SK-N-SH (cell line): ENCODE data around the gene TUBD1.

Experiments used
- CHD2 ChIP-seq: fragments of 150-350 bp; IDR thresholded peaks from 2 replicates; pipeline ENCODE4 v1.6.1; 2018; ENCODE audit warnings: low read length; ENCODE audit not compliant: partially characterized antibody
- POLR2AphosphoS5 ChIP-seq: IDR thresholded peaks from 2 replicates; pipeline ENCODE4 v1.6.1; 2012; ENCODE audit warnings: low read depth, low read length

DNA sequence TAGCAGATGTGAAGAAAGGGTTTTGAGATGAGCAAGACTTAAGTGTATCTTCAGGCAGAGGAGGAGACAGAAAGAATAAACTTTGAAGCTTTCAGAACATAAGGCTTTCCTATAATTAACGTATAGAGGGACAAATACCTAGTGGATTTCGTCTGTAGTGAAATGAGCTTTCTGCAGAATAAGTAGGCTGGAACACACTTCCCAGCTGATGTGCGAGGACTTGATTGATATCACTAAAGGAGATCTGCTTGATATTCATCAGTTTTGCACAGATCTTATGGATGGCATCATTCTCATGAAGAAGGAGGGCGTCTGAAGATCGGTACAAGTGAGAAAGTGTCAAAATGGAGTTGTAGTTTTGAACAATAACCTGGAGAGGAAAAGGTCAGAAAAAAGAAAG, 14.8 kb downstream of the TUBD1 start:
- TF ChIP-seq POLR2AphosphoS5, result no peak
- no peak for TF ChIP-seq CHD2
